Measurements from ENCODE around the gene TKFC.
A peak's percentile ranks its signal among the peaks of the same experiment; 100 is the strongest.

TKFC gene
- total RNA-seq = 22.1 to 24.9 reads per million in 2 experiments

- DNase-seq (ENCODE audit: low read depth) = peak; percentile 94
Measured at GRCh38 chr11:61332797-61333549, at the start of gene TKFC, which contains the start of gene DDB1. Gene TKFC, plus strand, starts transcription at chr11:61333228. Its CDS starts 1,501 bp downstream, at chr11:61334729. Gene DDB1, minus strand, starts transcription at chr11:61333105. Its CDS starts 137 bp downstream, at chr11:61332968.

DNA sequence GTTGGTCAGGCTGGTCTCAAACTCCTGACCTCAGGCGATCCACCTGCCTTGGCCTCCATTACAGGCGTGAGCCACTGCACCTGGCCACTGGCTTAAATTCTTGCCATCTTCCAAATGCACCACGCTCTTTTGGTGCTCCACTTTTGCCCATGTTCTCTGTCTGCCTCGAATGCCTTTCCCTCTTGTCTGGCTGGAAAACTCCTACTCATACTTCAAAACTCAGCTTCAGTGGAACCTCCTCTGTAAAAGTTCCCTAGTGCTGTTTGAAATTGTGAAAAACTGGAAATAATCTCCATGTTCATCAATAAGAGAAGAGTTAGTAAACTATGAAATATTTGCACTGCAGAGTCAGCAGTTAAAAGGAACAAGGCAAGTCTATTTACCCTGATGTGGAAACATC, 49.4 kb upstream of the TKFC start:
- DNase-seq (ENCODE audit: low read depth) = no peak

GRCh38 chr11:61287338-61287977, 45.6 kb upstream of the TKFC start:
- DNase-seq (ENCODE audit: low read depth) = no peak

GRCh38 chr11:61290905-61291690, 41.9 kb upstream of the TKFC start:
- no peak for DNase-seq (ENCODE audit: low read depth)

- DNase-seq (ENCODE audit: low read depth) = no peak
Measured at GRCh38 chr11:61292356-61292755, 40.7 kb upstream of the TKFC start.

- no peak for DNase-seq (ENCODE audit: low read depth)
Measured at GRCh38 chr11:61293867-61294716, 38.9 kb upstream of the TKFC start.

GRCh38 chr11:61294717-61295595, 38.1 kb upstream of the TKFC start, which contains the start of gene VWCE:
Gene VWCE, minus strand, starts transcription at chr11:61295316. Its CDS starts 279 bp downstream, at chr11:61295037.
- peak; percentile 38 for DNase-seq (ENCODE audit: low read depth)

GRCh38 chr11:61295596-61295926, 37.5 kb upstream of the TKFC start:
- DNase-seq (ENCODE audit: low read depth) = no peak

DNA sequence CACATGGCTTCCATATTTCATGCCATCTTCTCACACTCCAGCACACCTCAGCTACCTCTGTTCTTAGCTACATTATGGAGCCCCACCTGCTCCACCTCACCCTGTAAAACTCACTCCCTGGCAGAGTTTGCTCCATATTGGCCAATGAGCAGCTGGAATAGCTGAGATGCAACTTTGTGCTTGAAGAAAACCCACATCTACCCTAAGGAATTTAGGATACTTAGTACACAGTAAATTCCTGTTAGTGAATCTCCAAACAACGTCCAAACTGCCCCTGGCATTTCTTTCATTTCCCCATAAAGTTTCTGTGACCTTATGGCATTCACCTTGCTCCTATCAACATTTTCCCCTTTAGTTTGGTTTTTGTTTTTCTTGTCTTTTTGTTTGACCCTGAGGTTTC, 35.7 kb upstream of the TKFC start:
- DNase-seq (ENCODE audit: low read depth) = no peak

- DNase-seq (ENCODE audit: low read depth) = no peak
Measured at GRCh38 chr11:61297746-61298145, 35.3 kb upstream of the TKFC start.

DNA sequence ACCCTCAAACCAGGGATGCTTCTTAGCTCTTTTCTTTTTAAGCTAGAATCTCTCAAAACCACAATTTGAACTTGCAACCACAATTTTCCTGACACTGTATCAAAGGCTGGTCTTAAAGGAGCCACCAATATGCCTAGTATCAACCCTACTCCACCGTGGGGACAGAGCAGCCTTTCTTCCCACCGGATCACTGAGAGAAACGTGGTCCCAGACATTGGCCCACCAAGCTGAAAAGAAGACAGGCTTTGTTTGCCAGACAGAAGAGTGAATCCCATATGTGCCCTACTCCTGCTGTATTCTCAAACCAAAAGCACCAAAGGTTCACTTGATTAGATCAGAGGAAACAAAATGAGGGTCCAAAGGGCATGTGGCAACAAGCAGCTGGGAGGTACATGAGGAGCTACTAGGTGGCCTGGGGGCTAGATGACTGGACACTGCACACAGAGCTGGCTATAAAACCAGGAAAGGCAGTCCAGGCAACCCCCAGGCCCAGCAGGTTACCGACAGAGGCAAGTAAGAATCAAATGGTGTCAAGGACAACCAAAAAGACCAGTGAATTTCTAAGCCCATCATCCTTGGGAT, 34.3 kb upstream of the TKFC start:
- no peak for DNase-seq (ENCODE audit: low read depth)

GRCh38 chr11:61302550-61302949, 30.5 kb upstream of the TKFC start:
- no peak for DNase-seq (ENCODE audit: low read depth)

DNA sequence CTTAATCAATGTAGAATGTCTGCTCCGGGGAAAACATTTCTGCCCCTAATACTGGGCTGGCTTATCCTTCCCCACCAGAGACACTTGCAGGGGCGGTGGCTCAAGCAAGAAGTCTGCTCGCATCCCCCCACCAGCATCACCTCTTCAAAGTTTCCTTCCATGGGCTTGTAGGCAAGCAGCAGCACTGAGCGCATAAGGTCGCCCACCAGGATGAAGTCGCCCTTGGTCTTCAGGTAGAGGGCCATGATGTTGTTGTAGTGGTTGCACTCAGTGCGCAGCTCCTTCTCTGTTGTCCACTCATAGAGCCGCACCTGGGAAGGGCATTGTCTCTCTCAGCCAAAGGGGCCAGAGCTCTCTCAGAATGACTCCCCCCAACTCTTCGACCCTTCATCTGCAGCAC, 29.3 kb upstream of the TKFC start:
- no peak for DNase-seq (ENCODE audit: low read depth)

DNA sequence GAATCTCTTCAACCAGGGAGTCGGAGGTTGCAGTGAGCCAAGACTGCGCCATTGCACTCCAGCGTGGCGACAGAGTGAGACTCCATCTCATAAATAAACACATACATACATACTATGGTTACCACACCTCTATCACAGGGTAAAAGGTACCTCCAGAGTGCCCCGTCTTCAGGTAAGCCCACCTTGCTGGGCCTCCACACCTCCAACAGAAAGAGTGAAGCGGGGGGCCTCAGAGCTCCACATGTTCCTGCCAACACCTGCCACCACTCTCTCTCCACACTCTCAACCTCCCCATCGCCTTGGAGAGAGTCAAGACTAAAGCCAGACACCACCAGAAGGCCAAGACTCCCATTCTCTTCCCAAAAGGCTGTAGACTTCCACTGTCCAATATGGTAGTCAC, 27.6 kb upstream of the TKFC start:
- DNase-seq (ENCODE audit: low read depth) = no peak

- DNase-seq (ENCODE audit: low read depth) = no peak
Measured at GRCh38 chr11:61306221-61306620, 26.8 kb upstream of the TKFC start.

GRCh38 chr11:61307354-61307753, 25.7 kb upstream of the TKFC start:
- no peak for DNase-seq (ENCODE audit: low read depth)

- DNase-seq (ENCODE audit: low read depth) = no peak
Measured at GRCh38 chr11:61309141-61309540, 23.9 kb upstream of the TKFC start.

GRCh38 chr11:61309739-61310138, 23.3 kb upstream of the TKFC start:
- DNase-seq (ENCODE audit: low read depth) = no peak

- no peak for DNase-seq (ENCODE audit: low read depth)
Measured at GRCh38 chr11:61310749-61311148, 22.3 kb upstream of the TKFC start.

DNA sequence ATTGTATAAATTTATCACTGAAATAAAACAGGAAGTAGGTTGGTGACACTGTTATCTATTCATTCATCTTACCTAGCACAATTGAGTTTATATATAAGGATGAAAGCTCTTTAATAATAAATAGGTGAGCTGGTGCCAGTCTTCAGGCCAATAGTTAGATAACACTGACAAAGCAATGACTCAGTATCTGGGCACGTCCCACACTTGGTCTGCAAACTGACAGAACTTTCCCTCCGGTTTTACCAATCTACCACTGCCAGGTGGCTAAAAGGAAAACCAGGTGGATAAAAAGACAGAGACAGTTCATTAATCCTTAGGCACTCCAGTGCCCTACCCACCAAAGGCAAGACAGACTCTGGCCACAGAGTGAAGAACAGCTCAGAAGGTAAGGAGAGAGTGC, 17.8 kb upstream of the TKFC start:
- DNase-seq (ENCODE audit: low read depth) = no peak
